ENCODE data around the gene P3H3.

DNA sequence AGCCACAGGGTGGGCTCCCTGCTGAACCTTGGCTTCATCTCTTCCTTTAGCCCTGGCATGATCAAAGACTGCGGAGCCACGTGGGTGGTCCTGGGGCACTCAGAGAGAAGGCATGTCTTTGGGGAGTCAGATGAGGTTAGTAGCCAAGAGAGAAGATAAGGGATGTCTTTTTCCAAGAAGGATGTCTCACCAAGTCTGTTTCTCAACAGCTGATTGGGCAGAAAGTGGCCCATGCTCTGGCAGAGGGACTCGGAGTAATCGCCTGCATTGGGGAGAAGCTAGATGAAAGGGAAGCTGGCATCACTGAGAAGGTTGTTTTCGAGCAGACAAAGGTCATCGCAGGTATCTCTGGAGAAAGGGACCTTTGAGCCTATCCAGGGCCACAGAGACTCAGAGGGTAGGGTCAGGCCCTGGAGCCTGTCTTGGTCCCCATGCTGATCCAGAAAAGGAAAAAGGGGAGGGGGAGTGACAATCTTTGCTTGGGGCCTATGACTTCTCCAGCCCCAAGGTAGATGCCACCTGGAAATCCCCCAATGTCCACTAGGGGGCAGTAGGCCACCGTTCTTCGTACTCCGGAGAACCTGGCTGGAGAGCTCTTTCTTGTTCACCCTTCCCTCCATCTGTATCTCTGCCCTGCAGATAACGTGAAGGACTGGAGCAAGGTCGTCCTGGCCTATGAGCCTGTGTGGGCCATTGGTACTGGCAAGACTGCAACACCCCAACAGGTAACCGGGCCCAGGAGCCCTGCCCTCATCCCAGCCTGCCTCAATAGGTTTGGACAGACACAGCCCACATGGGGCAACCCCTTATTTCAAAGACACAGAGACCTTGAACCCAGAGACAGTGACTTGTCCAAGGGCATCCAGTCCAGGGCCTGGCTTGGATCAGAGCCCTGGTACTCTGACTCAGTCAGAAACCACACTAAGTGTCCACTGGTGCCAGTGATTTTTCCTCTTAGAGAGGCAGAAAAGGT, 41.1 kb downstream of the P3H3 start:
- TF ChIP-seq, protein P1, sequence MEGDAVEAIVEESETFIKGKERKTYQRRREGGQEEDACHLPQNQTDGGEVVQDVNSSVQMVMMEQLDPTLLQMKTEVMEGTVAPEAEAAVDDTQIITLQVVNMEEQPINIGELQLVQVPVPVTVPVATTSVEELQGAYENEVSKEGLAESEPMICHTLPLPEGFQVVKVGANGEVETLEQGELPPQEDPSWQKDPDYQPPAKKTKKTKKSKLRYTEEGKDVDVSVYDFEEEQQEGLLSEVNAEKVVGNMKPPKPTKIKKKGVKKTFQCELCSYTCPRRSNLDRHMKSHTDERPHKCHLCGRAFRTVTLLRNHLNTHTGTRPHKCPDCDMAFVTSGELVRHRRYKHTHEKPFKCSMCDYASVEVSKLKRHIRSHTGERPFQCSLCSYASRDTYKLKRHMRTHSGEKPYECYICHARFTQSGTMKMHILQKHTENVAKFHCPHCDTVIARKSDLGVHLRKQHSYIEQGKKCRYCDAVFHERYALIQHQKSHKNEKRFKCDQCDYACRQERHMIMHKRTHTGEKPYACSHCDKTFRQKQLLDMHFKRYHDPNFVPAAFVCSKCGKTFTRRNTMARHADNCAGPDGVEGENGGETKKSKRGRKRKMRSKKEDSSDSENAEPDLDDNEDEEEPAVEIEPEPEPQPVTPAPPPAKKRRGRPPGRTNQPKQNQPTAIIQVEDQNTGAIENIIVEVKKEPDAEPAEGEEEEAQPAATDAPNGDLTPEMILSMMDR (conservative IDR thresholded peaks at IDR 0.05; ENCODE audit: low read depth in 2 of 2): peak; percentile 91 to 94
- no peak for TF ChIP-seq JUNB (IDR thresholded peaks at IDR 0.05; ENCODE audit: unreplicated experiment)
- TF ChIP-seq POLR2AphosphoS5 (IDR thresholded peaks at IDR 0.05; ENCODE audit: low read depth): peak; percentile 56; the same call in 1 of the 2 replicates
- no peak for TF ChIP-seq REST (IDR thresholded peaks at IDR 0.05; ENCODE audit: unreplicated experiment)
- TF ChIP-seq EZH2phosphoT487 (IDR thresholded peaks at IDR 0.05; ENCODE audit: unreplicated experiment): no peak
- no peak for TF ChIP-seq EZH2 (IDR thresholded peaks at IDR 0.05; ENCODE audit: low read depth, unreplicated experiment)
- no peak for TF ChIP-seq STAT1 (IDR thresholded peaks at IDR 0.05; ENCODE audit: unreplicated experiment)
- TF ChIP-seq, protein P2, sequence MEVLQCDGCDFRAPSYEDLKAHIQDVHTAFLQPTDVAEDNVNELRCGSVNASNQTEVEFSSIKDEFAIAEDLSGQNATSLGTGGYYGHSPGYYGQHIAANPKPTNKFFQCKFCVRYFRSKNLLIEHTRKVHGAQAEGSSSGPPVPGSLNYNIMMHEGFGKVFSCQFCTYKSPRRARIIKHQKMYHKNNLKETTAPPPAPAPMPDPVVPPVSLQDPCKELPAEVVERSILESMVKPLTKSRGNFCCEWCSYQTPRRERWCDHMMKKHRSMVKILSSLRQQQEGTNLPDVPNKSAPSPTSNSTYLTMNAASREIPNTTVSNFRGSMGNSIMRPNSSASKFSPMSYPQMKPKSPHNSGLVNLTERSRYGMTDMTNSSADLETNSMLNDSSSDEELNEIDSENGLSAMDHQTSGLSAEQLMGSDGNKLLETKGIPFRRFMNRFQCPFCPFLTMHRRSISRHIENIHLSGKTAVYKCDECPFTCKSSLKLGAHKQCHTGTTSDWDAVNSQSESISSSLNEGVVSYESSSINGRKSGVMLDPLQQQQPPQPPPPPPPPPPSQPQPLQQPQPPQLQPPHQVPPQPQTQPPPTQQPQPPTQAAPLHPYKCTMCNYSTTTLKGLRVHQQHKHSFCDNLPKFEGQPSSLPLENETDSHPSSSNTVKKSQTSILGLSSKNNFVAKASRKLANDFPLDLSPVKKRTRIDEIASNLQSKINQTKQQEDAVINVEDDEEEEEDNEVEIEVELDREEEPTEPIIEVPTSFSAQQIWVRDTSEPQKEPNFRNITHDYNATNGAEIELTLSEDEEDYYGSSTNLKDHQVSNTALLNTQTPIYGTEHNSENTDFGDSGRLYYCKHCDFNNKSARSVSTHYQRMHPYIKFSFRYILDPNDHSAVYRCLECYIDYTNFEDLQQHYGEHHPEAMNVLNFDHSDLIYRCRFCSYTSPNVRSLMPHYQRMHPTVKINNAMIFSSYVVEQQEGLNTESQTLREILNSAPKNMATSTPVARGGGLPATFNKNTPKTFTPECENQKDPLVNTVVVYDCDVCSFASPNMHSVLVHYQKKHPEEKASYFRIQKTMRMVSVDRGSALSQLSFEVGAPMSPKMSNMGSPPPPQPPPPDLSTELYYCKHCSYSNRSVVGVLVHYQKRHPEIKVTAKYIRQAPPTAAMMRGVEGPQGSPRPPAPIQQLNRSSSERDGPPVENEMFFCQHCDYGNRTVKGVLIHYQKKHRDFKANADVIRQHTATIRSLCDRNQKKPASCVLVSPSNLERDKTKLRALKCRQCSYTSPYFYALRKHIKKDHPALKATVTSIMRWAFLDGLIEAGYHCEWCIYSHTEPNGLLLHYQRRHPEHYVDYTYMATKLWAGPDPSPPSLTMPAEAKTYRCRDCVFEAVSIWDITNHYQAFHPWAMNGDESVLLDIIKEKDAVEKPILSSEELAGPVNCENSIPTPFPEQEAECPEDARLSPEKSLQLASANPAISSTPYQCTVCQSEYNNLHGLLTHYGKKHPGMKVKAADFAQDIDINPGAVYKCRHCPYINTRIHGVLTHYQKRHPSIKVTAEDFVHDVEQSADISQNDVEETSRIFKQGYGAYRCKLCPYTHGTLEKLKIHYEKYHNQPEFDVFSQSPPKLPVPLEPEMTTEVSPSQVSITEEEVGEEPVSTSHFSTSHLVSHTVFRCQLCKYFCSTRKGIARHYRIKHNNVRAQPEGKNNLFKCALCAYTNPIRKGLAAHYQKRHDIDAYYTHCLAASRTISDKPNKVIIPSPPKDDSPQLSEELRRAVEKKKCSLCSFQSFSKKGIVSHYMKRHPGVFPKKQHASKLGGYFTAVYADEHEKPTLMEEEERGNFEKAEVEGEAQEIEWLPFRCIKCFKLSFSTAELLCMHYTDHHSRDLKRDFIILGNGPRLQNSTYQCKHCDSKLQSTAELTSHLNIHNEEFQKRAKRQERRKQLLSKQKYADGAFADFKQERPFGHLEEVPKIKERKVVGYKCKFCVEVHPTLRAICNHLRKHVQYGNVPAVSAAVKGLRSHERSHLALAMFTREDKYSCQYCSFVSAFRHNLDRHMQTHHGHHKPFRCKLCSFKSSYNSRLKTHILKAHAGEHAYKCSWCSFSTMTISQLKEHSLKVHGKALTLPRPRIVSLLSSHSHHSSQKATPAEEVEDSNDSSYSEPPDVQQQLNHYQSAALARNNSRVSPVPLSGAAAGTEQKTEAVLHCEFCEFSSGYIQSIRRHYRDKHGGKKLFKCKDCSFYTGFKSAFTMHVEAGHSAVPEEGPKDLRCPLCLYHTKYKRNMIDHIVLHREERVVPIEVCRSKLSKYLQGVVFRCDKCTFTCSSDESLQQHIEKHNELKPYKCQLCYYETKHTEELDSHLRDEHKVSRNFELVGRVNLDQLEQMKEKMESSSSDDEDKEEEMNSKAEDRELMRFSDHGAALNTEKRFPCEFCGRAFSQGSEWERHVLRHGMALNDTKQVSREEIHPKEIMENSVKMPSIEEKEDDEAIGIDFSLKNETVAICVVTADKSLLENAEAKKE (CRISPR knock-in tag; IDR thresholded peaks at IDR 0.05): peak; percentile 58; the same call in 1 of the 2 replicates
